D341Med (cell line): Measurements from ENCODE around the gene GFY.

Experiments used
- DNase-seq: peaks from one replicate; pipeline ENCODE4 v3.0.0; 2012; ENCODE audit warnings: low spot score

Gene GFY

GRCh38 chr19:49408816-49409440 is 16.3 kb upstream of the GFY start:
- no peak for DNase-seq

GRCh38 chr19:49409441-49410029 is 15.7 kb upstream of the GFY start:
- no peak for DNase-seq

- DNase-seq: no peak
Measured at GRCh38 chr19:49411681-49412326, 13.4 kb upstream of the GFY start.

GRCh38 chr19:49413348-49413747 is 11.8 kb upstream of the GFY start:
- DNase-seq: no peak

GRCh38 chr19:49414256-49414655 is 10.9 kb upstream of the GFY start:
- DNase-seq: no peak

- no peak for DNase-seq
Measured at GRCh38 chr19:49415102-49415809, 9.9 kb upstream of the GFY start.

- DNase-seq: no peak
Measured at GRCh38 chr19:49415810-49416200, 9.4 kb upstream of the GFY start.

GRCh38 chr19:49417088-49417487 is 8.1 kb upstream of the GFY start:
- DNase-seq: no peak

- DNase-seq: no peak
Measured at GRCh38 chr19:49418511-49418910, 6.7 kb upstream of the GFY start.

GRCh38 chr19:49419173-49419572 is 6.0 kb upstream of the GFY start:
- no peak for DNase-seq

- no peak for DNase-seq
Measured at GRCh38 chr19:49420227-49420626, 5.0 kb upstream of the GFY start.

- DNase-seq: peak; percentile 94
Measured at GRCh38 chr19:49421039-49421877, 3.9 kb upstream of the GFY start.

GRCh38 chr19:49421878-49422202 is 3.3 kb upstream of the GFY start:
- no peak for DNase-seq

GRCh38 chr19:49422407-49423070 is 2.6 kb upstream of the GFY start:
- peak; percentile 71 for DNase-seq

GRCh38 chr19:49423071-49423984 is 1.9 kb upstream of the GFY start, which contains the start of gene PTH2:
Gene PTH2, minus strand, starts transcription at chr19:49423441. Its CDS starts 102 bp downstream, at chr19:49423339.
- DNase-seq: no peak

GRCh38 chr19:49423985-49424303 is 1.2 kb upstream of the GFY start:
- DNase-seq: no peak

- DNase-seq: no peak
Measured at GRCh38 chr19:49425922-49426592, 869 bp downstream of the GFY start.

GRCh38 chr19:49427339-49427738 is 2.2 kb downstream of the GFY start:
- no peak for DNase-seq

GRCh38 chr19:49427855-49428546 is 2.8 kb downstream of the GFY start:
- DNase-seq: no peak
